HT-29 (cell line): ENCODE data around the gene MFSD8. TPM values are rescaled to one million over a fixed set of nuclear protein-coding genes. Genes with fewer than 3 reads are reported as not detected.

ENCODE experiments used
- small RNA-seq: library from RNA; depleted of rRNA; stranded (forward); fragments of <200 nt; gene quantifications from one replicate; pipeline ENCODE3, GENCODE V24; 2014
- total RNA-seq: library from RNA; depleted of rRNA; stranded (reverse); fragments of >200 nt; shearing (Covaris generic); gene quantifications from 2 replicates; pipeline ENCODE4 v1.2.3, GENCODE V29; 2014; rRNA removed

Gene MFSD8
- total RNA-seq, 1 experiment from 2014 or later: 9.0 TPM

Small RNA genes lying within 50 kb of the gene (small RNA-seq; reads per million reads assigned to genes)
- gene RNU6-583P: not detected

Other genes starting within 250 kb of the MFSD8 start
- not detected in 2 replicates for gene SLC25A31, start 234.8 kb downstream of the MFSD8 start, total RNA-seq
- 7.7 and 8.1 TPM in 2 replicates for gene HSPA4L, start 182.9 kb downstream of the MFSD8 start, total RNA-seq
- gene PLK4, start 84.3 kb downstream of the MFSD8 start, total RNA-seq: 42.6 and 45.5 TPM in 2 replicates
- 7.1 and 8.9 TPM in 2 replicates for gene ABHD18, start 233 bp upstream of the MFSD8 start, total RNA-seq
- gene LARP1B, start 96.1 kb upstream of the MFSD8 start, total RNA-seq: 15.0 and 16.4 TPM in 2 replicates